HG03460 (cell line): ENCODE data around the gene PLOD2.

ENCODE experiments used
- ATAC-seq: cut with Tn5 transposase; IDR thresholded peaks from one replicate; pipeline ENCODE4 v1.9.1; 2021; ENCODE audit not compliant: unreplicated experiment

Gene PLOD2

GRCh38 chr3:146102885-146103284, 58.1 kb downstream of the PLOD2 start:
- no peak for ATAC-seq

- no peak for ATAC-seq
Observed at GRCh38 chr3:146101538-146101937, 59.4 kb downstream of the PLOD2 start.

GRCh38 chr3:146100825-146101444, 60.0 kb downstream of the PLOD2 start:
- no peak for ATAC-seq

DNA sequence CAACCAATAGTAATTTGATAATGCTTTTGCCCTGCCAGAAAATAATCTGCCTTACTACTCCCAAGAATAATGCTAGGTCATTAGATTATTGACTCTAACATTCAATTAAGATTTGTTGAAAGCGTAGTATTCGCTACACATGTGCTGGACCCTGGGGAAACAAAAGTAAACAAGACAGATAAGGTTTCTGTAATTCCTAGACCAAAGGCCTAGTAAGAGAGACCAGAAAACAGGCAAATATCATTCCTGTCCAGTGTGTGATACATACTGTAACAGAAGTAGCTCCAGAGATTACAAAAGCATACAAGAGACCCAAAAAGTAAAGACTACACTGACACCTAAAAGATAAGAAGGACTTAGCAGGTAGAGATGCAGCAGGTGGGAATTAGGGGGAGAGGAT, 60.8 kb downstream of the PLOD2 start:
- ATAC-seq = no peak

DNA sequence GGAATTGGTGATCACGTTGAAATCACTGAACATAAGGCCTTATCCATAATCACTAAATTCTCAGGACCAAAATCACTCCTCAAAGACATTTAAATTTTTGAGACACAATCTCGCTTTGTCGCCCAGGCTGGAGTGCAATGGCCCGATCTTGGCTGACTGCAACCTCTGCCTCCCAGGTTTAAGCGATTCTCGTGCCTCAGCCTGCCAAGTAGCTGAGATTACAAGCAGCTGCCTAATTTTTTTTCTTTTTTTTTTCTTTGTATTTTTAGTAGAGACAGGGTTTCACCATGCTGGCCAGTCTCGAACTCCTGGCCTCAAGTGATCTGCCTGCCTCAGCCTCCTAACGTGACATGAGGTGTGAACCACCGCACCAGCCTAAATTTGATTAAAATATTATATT, 61.7 kb downstream of the PLOD2 start:
- no peak for ATAC-seq

DNA sequence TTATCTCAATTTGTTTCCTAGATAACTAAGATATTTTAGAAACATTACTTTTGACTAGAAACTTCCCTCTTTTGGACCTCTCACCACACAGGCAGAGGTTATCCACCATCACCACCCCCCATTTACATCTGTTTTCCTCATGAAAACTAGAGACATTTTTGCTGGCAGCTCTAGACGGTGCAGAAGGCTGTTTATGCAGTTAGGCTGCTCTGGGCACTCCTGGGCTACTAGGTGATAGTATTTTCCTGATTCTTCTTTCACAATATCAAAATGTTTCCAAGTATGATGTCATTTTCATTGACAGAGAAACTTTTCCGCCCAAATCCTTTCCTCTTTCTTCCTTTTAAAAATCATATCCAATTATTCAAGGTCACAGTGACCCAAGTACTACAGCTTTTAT, 67.1 kb downstream of the PLOD2 start:
- no peak for ATAC-seq

DNA sequence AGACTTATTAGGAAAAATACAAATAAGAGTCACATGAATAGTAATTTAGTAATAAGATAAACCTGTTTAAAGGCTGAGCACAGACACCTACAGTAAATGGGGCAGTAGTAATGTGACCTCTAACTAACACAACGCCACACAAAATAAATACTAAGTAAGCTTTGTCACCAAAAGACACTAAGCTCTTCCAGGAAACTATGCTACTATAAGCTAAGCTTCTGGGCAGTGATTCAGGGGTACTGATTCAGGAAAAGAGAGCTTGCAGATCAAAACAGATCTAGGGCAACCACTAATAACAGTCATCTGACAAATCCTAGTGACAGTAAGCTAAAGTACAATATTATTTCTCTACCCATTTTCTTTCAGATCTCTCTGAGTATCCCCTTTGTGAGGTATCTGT, 68.8 kb downstream of the PLOD2 start:
- no peak for ATAC-seq

DNA sequence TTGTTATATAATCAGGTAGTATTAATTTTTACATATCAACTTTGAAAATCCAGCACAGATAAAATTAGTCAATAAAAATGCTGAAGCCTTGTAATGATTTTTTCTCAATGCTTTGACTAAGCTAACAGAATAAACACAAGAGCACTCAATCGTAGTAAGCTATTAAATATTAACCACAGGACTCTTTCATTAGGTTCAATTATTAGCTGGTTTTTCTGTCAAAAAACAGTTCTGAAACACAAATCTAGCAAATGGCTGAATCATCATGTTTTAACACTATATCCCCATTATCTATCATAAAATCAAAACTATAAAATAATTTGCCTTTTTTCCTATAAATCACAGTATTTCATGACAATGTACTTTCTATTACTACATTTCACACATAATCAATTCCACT, 69.6 kb downstream of the PLOD2 start:
- no peak for ATAC-seq

DNA sequence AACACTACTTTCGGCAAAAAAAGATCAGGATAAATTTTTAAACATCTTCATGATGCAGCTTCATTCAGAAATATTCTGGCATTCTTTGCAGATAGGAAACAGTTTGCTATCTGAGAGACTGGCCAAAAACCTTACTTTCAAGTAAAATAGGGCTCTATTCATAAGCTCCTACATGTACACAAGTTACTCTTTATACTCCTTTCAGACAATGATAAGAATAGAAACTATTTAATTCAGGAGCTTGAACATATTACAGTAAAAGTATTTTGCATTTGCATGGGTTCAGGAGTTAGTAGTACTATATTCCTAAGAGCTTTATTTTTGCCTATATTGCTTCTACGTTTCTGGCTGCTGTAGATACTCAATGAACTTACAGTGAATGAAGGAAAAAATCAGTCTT, 70.5 kb downstream of the PLOD2 start:
- no peak for ATAC-seq

DNA sequence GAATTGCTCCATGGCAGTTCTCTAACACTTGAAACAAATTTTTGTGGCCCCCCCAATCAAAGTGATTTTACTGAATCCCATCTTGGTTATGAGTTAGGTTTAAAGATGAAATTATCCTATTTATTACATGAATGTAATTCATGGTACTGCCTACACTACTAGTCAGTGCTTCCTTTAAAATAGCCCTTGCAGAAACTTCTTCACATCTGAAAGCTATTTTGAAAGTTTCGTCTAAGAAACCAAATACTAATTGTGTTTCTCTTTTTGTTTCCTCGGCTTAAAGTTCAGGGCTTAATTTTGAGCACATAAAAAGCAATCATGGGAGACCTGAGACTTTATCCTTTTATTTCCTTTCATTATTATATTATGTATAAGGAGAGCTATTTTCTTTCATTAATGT, 72.1 kb downstream of the PLOD2 start:
- no peak for ATAC-seq

DNA sequence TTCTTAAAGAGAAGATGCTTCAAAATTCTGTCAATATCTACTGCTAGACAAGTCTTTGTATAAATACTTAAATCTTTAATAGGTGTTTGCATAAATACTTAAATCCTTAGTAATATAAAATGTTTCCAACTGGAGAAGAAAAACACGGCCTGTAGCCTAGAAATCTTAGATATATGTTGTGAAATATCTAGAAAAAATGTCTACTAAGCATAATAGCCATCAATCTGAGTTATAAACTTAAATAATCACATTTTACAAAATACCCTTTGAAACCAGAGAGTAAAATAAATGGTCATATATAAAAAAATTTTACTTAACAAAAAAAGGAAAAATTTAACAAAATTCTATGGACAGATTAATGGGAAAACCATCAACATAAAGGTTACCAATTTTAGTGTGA, 73.9 kb downstream of the PLOD2 start:
- no peak for ATAC-seq

DNA sequence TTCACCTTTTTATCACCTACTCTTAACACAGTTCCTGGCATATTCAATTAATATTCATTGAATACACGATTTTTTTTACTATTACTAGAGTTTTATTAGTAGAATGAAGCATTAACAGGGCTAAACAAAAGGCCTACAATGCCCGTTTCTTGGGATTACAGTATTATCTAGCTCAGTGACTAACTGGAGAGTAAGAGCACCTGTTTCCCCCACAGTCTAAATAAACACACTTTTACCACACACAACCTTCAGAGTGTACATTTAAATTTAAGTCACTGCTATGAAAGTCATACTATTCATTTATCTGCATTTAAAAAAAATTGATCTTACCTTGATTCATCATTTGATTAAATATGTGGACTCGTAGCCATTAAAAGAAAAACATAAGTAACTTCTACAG, 74.8 kb downstream of the PLOD2 start:
- no peak for ATAC-seq

GRCh38 chr3:146085678-146086077, 75.3 kb downstream of the PLOD2 start:
- no peak for ATAC-seq

DNA sequence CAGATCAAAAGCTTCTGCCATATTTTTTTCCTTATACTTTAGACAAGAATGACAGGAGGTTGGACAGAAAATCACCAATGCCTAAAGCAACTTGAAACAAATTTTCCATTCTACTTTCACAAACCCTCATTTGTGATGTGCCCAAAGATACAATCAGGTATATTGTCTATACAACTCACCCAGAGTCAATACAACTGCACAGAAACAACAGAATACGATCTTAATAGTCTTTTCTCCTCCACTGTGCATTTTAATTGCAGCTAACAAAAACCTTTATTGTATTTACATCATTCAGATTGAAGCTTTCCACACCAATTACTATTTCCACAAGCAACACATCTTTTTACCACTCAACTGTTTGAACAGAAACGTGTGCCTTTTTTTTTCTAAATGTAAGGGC, 80.4 kb downstream of the PLOD2 start:
- ATAC-seq = no peak

DNA sequence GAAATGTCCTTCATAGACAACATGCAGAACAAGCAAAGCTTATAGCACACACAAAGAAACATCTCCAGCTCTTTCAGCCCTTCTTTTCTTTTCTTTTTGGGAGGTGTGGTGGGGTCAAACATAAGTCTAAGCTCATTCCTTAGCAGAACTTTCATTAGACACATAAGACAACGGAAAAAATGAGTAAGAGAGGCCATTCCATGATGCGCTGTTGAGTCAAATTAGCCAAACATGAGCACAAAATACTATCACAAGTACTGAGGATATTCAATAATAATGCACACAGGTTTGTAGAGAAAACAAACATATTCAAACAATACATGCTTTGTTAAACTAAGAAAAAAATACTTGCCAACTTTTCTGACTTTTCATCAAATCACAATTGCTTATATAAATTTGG, 83.0 kb downstream of the PLOD2 start:
- no peak for ATAC-seq

- no peak for ATAC-seq
Observed at GRCh38 chr3:146077181-146077580, 83.8 kb downstream of the PLOD2 start.

GRCh38 chr3:146072824-146073223, 88.2 kb downstream of the PLOD2 start:
- no peak for ATAC-seq

DNA sequence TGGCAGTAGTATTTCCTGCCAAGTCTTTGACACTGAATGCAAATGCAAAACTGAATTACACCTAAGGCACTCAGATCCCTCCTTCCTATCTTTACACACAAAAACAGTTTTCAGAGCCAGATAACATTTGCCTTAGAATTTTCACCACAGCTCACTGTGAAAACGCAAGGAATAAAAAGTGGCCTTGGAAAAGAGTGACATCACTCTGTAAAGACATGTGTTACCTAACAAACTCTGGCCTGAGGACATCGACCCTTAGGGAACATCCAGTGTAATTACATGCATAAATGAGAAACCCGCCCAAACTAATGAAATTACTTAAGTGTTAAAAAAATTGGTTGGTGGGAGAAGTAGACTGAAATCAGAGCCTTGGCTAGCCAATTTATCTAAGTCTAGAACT, 88.9 kb downstream of the PLOD2 start:
- ATAC-seq = no peak

DNA sequence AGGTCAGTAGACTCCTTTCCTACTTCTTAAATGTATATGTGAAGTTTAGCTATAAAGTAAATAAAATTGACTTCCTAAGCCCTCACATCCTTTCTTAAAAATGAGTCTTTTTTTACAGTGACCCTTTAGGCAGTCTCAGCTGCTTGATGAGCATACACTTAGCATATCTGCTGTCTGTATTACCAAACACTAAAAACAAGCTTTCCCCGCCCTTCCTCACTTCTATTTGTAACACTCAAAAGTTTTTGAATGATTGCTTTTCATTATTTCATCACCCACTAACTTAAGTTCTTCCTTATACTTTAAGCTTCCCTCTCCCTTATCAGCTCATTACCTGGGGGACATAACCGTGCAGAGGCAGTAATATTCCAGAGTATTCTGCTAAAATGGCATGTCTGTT, 89.4 kb downstream of the PLOD2 start:
- no peak for ATAC-seq

- no peak for ATAC-seq
Observed at GRCh38 chr3:146067048-146067447, 93.9 kb downstream of the PLOD2 start.

GRCh38 chr3:146065573-146066006, 95.4 kb downstream of the PLOD2 start:
- no peak for ATAC-seq

DNA sequence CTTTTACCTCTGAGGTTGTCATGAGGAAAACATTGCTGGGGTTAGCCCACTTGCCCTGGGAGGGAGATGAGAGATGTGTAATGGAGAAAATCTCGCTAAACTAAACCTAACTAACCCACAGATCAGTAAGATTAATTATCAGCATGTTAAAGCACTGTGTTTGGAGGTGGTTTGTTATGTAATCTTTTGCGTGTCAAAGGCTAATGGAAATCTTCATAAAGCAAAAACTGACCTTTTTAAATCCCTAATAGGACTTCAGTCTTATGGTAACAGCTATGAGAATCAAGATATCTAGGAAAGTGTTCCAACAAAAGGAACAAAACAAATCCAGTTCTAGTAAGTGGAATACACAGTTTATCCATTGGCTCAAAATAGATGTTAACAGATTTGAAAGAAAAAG, 102.7 kb downstream of the PLOD2 start:
- ATAC-seq = no peak

GRCh38 chr3:146052791-146053310, 108.1 kb downstream of the PLOD2 start:
- no peak for ATAC-seq
